GM10248 (cell line): ENCODE data around the gene BBS1.

Experiments used
- CTCF ChIA-PET: fragments of 300-600 bp; sonication (Branson Sonifier 250); formaldehyde crosslinking; extraction: SDS; loops from one replicate; lab custom pipeline; 2021; ENCODE audit warnings: antibody characterized with exemption; lab: Yijun Ruan, JAX
- POLR2A ChIA-PET: fragments of 350-650 bp; sonication (Branson Sonifier 250); formaldehyde crosslinking; extraction: SDS; loops from one replicate; lab custom pipeline; 2020; ENCODE audit warnings: antibody characterized with exemption; lab: Yijun Ruan, JAX
- DNase-seq: peaks from one replicate; pipeline ENCODE4 v3.0.0; 2012; ENCODE audit errors: extremely low spot score
- CTCF ChIP-seq: IDR thresholded peaks from 2 replicates; pipeline ENCODE4 v1.5.1; 2012; ENCODE audit warnings: mild to moderate bottlenecking, low read depth; ENCODE audit errors: extremely low read depth, missing control alignments, control extremely low read depth

Gene BBS1

GRCh38 chr11:66547662-66548009 lies 37.2 kb downstream of the BBS1 start:
- CTCF ChIA-PET, result interaction anchor here (2.1 kb wide), 1 partner anchor 131 kb away, joined by 8 read pairs; the partner anchor contains the start of gene RBM4B
- POLR2A ChIA-PET, result no interaction called here
- no peak for TF ChIP-seq CTCF
- no peak for DNase-seq

GRCh38 chr11:66548041-66548440 lies 37.6 kb downstream of the BBS1 start:
- TF ChIP-seq CTCF, result no peak
- CTCF ChIA-PET, result no interaction called here
- POLR2A ChIA-PET, result no interaction called here
- DNase-seq, result no peak

GRCh38 chr11:66548774-66549630 lies 38.6 kb downstream of the BBS1 start:
- no peak for TF ChIP-seq CTCF
- no peak for DNase-seq
- POLR2A ChIA-PET, result interaction anchor here (0.7 kb wide), 1 partner anchor 478 kb away, joined by 4 read pairs; no protein-coding TSS in a partner anchor
- CTCF ChIA-PET, result no interaction called here

- CTCF ChIA-PET, result no interaction called here
- TF ChIP-seq CTCF, result no peak
- no peak for DNase-seq
- POLR2A ChIA-PET, result interaction anchor here (0.7 kb wide), 1 partner anchor 478 kb away, joined by 4 read pairs; no protein-coding TSS in a partner anchor
Measured at GRCh38 chr11:66549696-66550095, 39.3 kb downstream of the BBS1 start.

- ChIA-PET CTCF (interaction anchor here (0.9 kb wide), 1 partner anchor 87 kb away, joined by 3 read pairs; no protein-coding TSS in a partner anchor), POLR2A (no interaction called here)
- no peak for TF ChIP-seq CTCF
- DNase-seq, result no peak
Measured at GRCh38 chr11:66550887-66551286, 40.5 kb downstream of the BBS1 start.

- POLR2A ChIA-PET, result no interaction called here
- CTCF ChIA-PET, result interaction anchor here (1.3 kb wide), 1 partner anchor 147 kb away, joined by 4 read pairs; no protein-coding TSS in a partner anchor
- no peak for TF ChIP-seq CTCF
- no peak for DNase-seq
Measured at GRCh38 chr11:66554602-66555001, 44.2 kb downstream of the BBS1 start.
